ENCODE data around the gene FAT1.
"Not testable (repeated sequence)": the region's sequence is repeated elsewhere in the genome, so short reads cannot be mapped to it uniquely, and the experiment has no call there.

The FAT1 gene

GRCh38 chr4:186676531-186677161 lies 47.0 kb downstream of the FAT1 start:
- Mint-ChIP-seq H3K4me3 (no peak overlapping the region), H3K27ac (no peak overlapping the region), H3K9me3 (no peaks in the 10 kb centered on the region), H3K4me1 (no peaks in the 10 kb centered on the region), H3K36me3 (no peaks in the 10 kb centered on the region)
- DNase-seq (ENCODE audit: low spot score in 2 of 2): no peak
- no peak for ATAC-seq

- DNase-seq (ENCODE audit: low spot score in 2 of 2) (no peak), ATAC-seq (no peak)
- Mint-ChIP-seq H3K9me3 (no peaks in the 10 kb centered on the region), H3K4me1 (no peaks in the 10 kb centered on the region), H3K36me3 (no peaks in the 10 kb centered on the region), H3K4me3 (no peak overlapping the region), H3K27ac (no peak overlapping the region)
Measured at GRCh38 chr4:186669735-186670134, 53.9 kb downstream of the FAT1 start.

GRCh38 chr4:186669159-186669731 lies 54.4 kb downstream of the FAT1 start:
- Mint-ChIP-seq H3K27ac (no peak overlapping the region), H3K4me3 (no peak overlapping the region), H3K9me3 (no peaks in the 10 kb centered on the region), H3K4me1 (no peaks in the 10 kb centered on the region), H3K36me3 (no peaks in the 10 kb centered on the region)
- DNase-seq (ENCODE audit: low spot score in 2 of 2) (no peak), ATAC-seq (no peak)

GRCh38 chr4:186666750-186667149 lies 56.9 kb downstream of the FAT1 start:
- no peak for ATAC-seq
- Mint-ChIP-seq H3K36me3 (no peaks in the 10 kb centered on the region), H3K9me3 (no peaks in the 10 kb centered on the region), H3K27ac (no peak overlapping the region), H3K4me3 (no peak overlapping the region), H3K4me1 (no peaks in the 10 kb centered on the region)
- no peak for DNase-seq (ENCODE audit: low spot score in 2 of 2)

GRCh38 chr4:186666252-186666651 lies 57.4 kb downstream of the FAT1 start:
- no peak for DNase-seq (ENCODE audit: low spot score in 2 of 2)
- Mint-ChIP-seq H3K9me3 (no peaks in the 10 kb centered on the region), H3K27ac (no peak overlapping the region), H3K4me3 (no peak overlapping the region), H3K36me3 (no peaks in the 10 kb centered on the region), H3K4me1 (no peaks in the 10 kb centered on the region)
- no peak for ATAC-seq

- ATAC-seq (no peak), DNase-seq (ENCODE audit: low spot score in 2 of 2) (no peak)
- Mint-ChIP-seq H3K4me3 (no peak overlapping the region), H3K4me1 (no peaks in the 10 kb centered on the region), H3K9me3 (peaks cover 3% of the 10 kb centered on the region), H3K36me3 (no peaks in the 10 kb centered on the region), H3K27ac (no peak overlapping the region)
Measured at GRCh38 chr4:186660403-186660802, 63.3 kb downstream of the FAT1 start.

- ATAC-seq: no peak
- H3K4me1 Mint-ChIP-seq: no peaks in the 10 kb centered on the region
- H3K36me3 Mint-ChIP-seq: no peaks in the 10 kb centered on the region
- no peak for DNase-seq (ENCODE audit: low spot score in 2 of 2)
- no peak overlapping the region for H3K27ac Mint-ChIP-seq
- no peak overlapping the region for H3K4me3 Mint-ChIP-seq
- H3K9me3 Mint-ChIP-seq: peaks cover 3% of the 10 kb centered on the region
Measured at GRCh38 chr4:186659935-186660334, 63.7 kb downstream of the FAT1 start.

- not testable (repeated sequence) for ATAC-seq; H3K4me1 Mint-ChIP-seq; H3K9me3 Mint-ChIP-seq; H3K4me3 Mint-ChIP-seq; H3K36me3 Mint-ChIP-seq; H3K27ac Mint-ChIP-seq; DNase-seq (ENCODE audit: low spot score in 2 of 2)
Measured at GRCh38 chr4:186659456-186659855, 64.2 kb downstream of the FAT1 start.

GRCh38 chr4:186658657-186659056 lies 65.0 kb downstream of the FAT1 start:
- ATAC-seq (no peak), DNase-seq (ENCODE audit: low spot score in 2 of 2) (no peak)
- Mint-ChIP-seq H3K9me3 (peaks cover 3% of the 10 kb centered on the region), H3K36me3 (no peaks in the 10 kb centered on the region), H3K4me1 (no peaks in the 10 kb centered on the region), H3K4me3 (no peak overlapping the region), H3K27ac (no peak overlapping the region)

GRCh38 chr4:186657764-186658163 lies 65.9 kb downstream of the FAT1 start:
- no peaks in the 10 kb centered on the region for H3K4me1 Mint-ChIP-seq
- DNase-seq (ENCODE audit: low spot score in 2 of 2) (no peak), ATAC-seq (no peak)
- H3K36me3 Mint-ChIP-seq: no peaks in the 10 kb centered on the region
- H3K4me3 Mint-ChIP-seq: no peak overlapping the region
- H3K9me3 Mint-ChIP-seq: peaks cover 3% of the 10 kb centered on the region
- H3K27ac Mint-ChIP-seq: no peak overlapping the region

- H3K9me3 Mint-ChIP-seq: peaks cover 3% of the 10 kb centered on the region
- DNase-seq (ENCODE audit: low spot score in 2 of 2) (no peak), ATAC-seq (no peak)
- H3K36me3 Mint-ChIP-seq: no peaks in the 10 kb centered on the region
- H3K4me1 Mint-ChIP-seq: no peaks in the 10 kb centered on the region
- H3K27ac Mint-ChIP-seq: no peak overlapping the region
- H3K4me3 Mint-ChIP-seq: no peak overlapping the region
Measured at GRCh38 chr4:186653969-186654368, 69.7 kb downstream of the FAT1 start.

GRCh38 chr4:186651624-186652023 lies 72.0 kb downstream of the FAT1 start:
- Mint-ChIP-seq H3K4me3 (no peak overlapping the region), H3K4me1 (no peaks in the 10 kb centered on the region)
- no peak for DNase-seq (ENCODE audit: low spot score in 2 of 2)

GRCh38 chr4:186651181-186651603 lies 72.5 kb downstream of the FAT1 start:
- H3K27ac Mint-ChIP-seq: no peak overlapping the region
- no peaks in the 10 kb centered on the region for H3K4me1 Mint-ChIP-seq
- H3K4me3 Mint-ChIP-seq: no peak overlapping the region
- H3K9me3 Mint-ChIP-seq: peaks cover 6% of the 10 kb centered on the region
- H3K36me3 Mint-ChIP-seq: no peaks in the 10 kb centered on the region
- DNase-seq (ENCODE audit: low spot score in 2 of 2) (no peak), ATAC-seq (no peak)

More at GRCh38 chr4:186651624-186652023, 72.0 kb downstream of the FAT1 start:
- H3K27ac Mint-ChIP-seq: no peak overlapping the region
- no peak for ATAC-seq
- H3K9me3 Mint-ChIP-seq: peaks cover 6% of the 10 kb centered on the region
- H3K36me3 Mint-ChIP-seq: no peaks in the 10 kb centered on the region

GRCh38 chr4:186650401-186651180 lies 73.1 kb downstream of the FAT1 start:
- no peaks in the 10 kb centered on the region for H3K36me3 Mint-ChIP-seq
- H3K27ac Mint-ChIP-seq: no peak overlapping the region
- DNase-seq (ENCODE audit: low spot score in 2 of 2) (no peak), ATAC-seq (no peak)
- H3K9me3 Mint-ChIP-seq: peaks cover 6% of the 10 kb centered on the region
- no peak overlapping the region for H3K4me3 Mint-ChIP-seq
- no peaks in the 10 kb centered on the region for H3K4me1 Mint-ChIP-seq

GRCh38 chr4:186647821-186648220 lies 75.8 kb downstream of the FAT1 start:
- no peaks in the 10 kb centered on the region for H3K4me1 Mint-ChIP-seq
- no peak for ATAC-seq
- no peak overlapping the region for H3K27ac Mint-ChIP-seq
- no peaks in the 10 kb centered on the region for H3K36me3 Mint-ChIP-seq
- H3K9me3 Mint-ChIP-seq: peaks cover 6% of the 10 kb centered on the region
- H3K4me3 Mint-ChIP-seq: no peak overlapping the region
- DNase-seq (ENCODE audit: low spot score in 2 of 2): no peak

- Mint-ChIP-seq H3K4me3 (no peak overlapping the region), H3K27ac (no peak overlapping the region), H3K9me3 (peaks cover 7% of the 10 kb centered on the region), H3K4me1 (no peaks in the 10 kb centered on the region), H3K36me3 (no peaks in the 10 kb centered on the region)
- ATAC-seq: no peak
- DNase-seq (ENCODE audit: low spot score in 2 of 2): no peak
Measured at GRCh38 chr4:186644737-186645261, 78.9 kb downstream of the FAT1 start.
